CD14-positive monocyte (primary cell): ENCODE measurements around the gene DOK5. TPM values are rescaled to one million over a fixed set of nuclear protein-coding genes. Genes with fewer than 3 reads are reported as not detected.

Experiments
- DNase-seq, 3 donors: peaks; one replicate each; pipeline ENCODE4 v3.0.0-alpha.2; 2011 to 2022
- H2AFZ ChIP-seq: 2 replicates; pipeline ENCODE4 v1.6.0; 2012; ENCODE audit warnings: mild to moderate bottlenecking, low read depth, low read length, inconsistent platforms; ENCODE audit not compliant: insufficient read depth, poor library complexity, severe bottlenecking
- H3K27ac ChIP-seq, 2 donors: 1 replicate in 1 of 2; 2 replicates in 1 of 2; pipeline ENCODE4 v1.5.1; 2012 to 2013; ENCODE audit warnings: low read length in 2 of 2, control low read depth in 1 of 2, inconsistent platforms in 1 of 2, low read depth in 1 of 2, mild to moderate bottlenecking in 1 of 2
- H3K27me3 ChIP-seq, 2 donors: one replicate each; pipeline versions ENCODE4 v1.6.0 to v1.6.1; 2011 to 2013; ENCODE audit warnings: low read length in 2 of 2; ENCODE audit not compliant: control insufficient read depth in 2 of 2, insufficient read depth in 2 of 2
- H3K36me3 ChIP-seq, 2 donors: replicated peaks in 1 of 2; 1 replicate in 1 of 2; 2 replicates in 1 of 2; pipeline versions ENCODE4 v1.5.1 to v1.6.1; 2012 to 2013; ENCODE audit warnings: low read length in 2 of 2, control low read depth in 1 of 2, inconsistent platforms in 1 of 2, mild to moderate bottlenecking in 1 of 2; ENCODE audit not compliant: insufficient read depth in 2 of 2, control insufficient read depth in 1 of 2
- H3K4me1 ChIP-seq, 2 donors: 1 replicate in 1 of 2; 2 replicates in 1 of 2; pipeline versions ENCODE4 v1.5.1 to v1.6.1; 2012 to 2013; ENCODE audit warnings: low read length in 2 of 2, control low read depth in 1 of 2, inconsistent platforms in 1 of 2, mild to moderate bottlenecking in 1 of 2, moderate library complexity in 1 of 2; ENCODE audit not compliant: insufficient read depth in 2 of 2, control insufficient read depth in 1 of 2
- H3K4me2 ChIP-seq: replicated peaks from 2 replicates; pipeline ENCODE3; 2012; ENCODE audit warnings: low read length, moderate library complexity, mild to moderate bottlenecking; ENCODE audit not compliant: poor library complexity, severe bottlenecking; ENCODE audit errors: extremely low read depth
- H3K4me3 ChIP-seq, 3 experiments: fragments of 200-600 bp in 1 of 3; sonication (generic) in 1 of 3; replicated peaks in 1 of 3; 1 replicate in 2 of 3; 2 replicates in 1 of 3; pipeline ENCODE4 v1.5.1; 2011 to 2013; ENCODE audit warnings: low read length in 3 of 3, mild to moderate bottlenecking in 3 of 3, control low read depth in 2 of 3, low read depth in 2 of 3, inconsistent platforms in 1 of 3, moderate library complexity in 1 of 3
- H3K79me2 ChIP-seq: 2 replicates; pipeline ENCODE4 v1.6.0; 2012; ENCODE audit warnings: mild to moderate bottlenecking, control low read depth, inconsistent platforms, low read length, moderate library complexity; ENCODE audit not compliant: insufficient read depth
- H3K9ac ChIP-seq: 2 replicates; pipeline ENCODE4 v1.6.0; 2017; ENCODE audit warnings: low read length, mild to moderate bottlenecking; ENCODE audit not compliant: insufficient read depth, poor library complexity, severe bottlenecking
- H3K9me3 ChIP-seq, 2 donors: replicated peaks in 1 of 2; 1 replicate in 1 of 2; 2 replicates in 1 of 2; pipeline versions ENCODE4 v1.5.1 to v1.6.1; 2012 to 2013; ENCODE audit warnings: low read length in 2 of 2, control low read depth in 1 of 2; ENCODE audit not compliant: control insufficient read depth in 1 of 2, insufficient read depth in 1 of 2
- H4K20me1 ChIP-seq: 2 replicates; pipeline ENCODE4 v1.6.0; 2012; ENCODE audit warnings: mild to moderate bottlenecking, low read length, control low read depth, moderate library complexity; ENCODE audit not compliant: insufficient read depth
- H3K27ac Mint-ChIP-seq, 7 donors: one replicate each; pipeline ENCODE4 v1.8.0; 2020; ENCODE audit warnings: mild to moderate bottlenecking in 7 of 7, mixed read lengths in 7 of 7, moderate library complexity in 6 of 7, inconsistent platforms in 2 of 7
- H3K27me3 Mint-ChIP-seq, 3 donors: one replicate each; pipeline ENCODE4 v1.8.0; 2021 to 2022; ENCODE audit warnings: low read depth in 3 of 3, mild to moderate bottlenecking in 3 of 3, mixed read lengths in 3 of 3, moderate library complexity in 3 of 3, inconsistent platforms in 1 of 3
- H3K36me3 Mint-ChIP-seq, 2 donors: one replicate each; pipeline ENCODE4 v1.8.0; 2020; ENCODE audit warnings: mixed read lengths in 2 of 2, inconsistent platforms in 1 of 2, mild to moderate bottlenecking in 1 of 2
- H3K4me1 Mint-ChIP-seq: one replicate; pipeline ENCODE4 v1.8.0; 2020; ENCODE audit warnings: mild to moderate bottlenecking, mixed read lengths
- H3K4me3 Mint-ChIP-seq, 2 donors: one replicate each; pipeline ENCODE4 v1.8.0; 2020; ENCODE audit warnings: mild to moderate bottlenecking in 2 of 2, mixed read lengths in 2 of 2, moderate library complexity in 1 of 2
- H3K9me3 Mint-ChIP-seq, 7 donors: one replicate each; pipeline ENCODE4 v1.8.0; 2020 to 2022; ENCODE audit warnings: mixed read lengths in 7 of 7, mild to moderate bottlenecking in 6 of 7, moderate library complexity in 6 of 7, inconsistent platforms in 2 of 7
- WGBS: methylation state at CpG from one replicate; pipeline ENCODE4 v1.1.5; 2013; ENCODE audit warnings: missing lambda C conversion rate; ENCODE audit not compliant: insufficient coverage; 5-methylcytosine and 5-hydroxymethylcytosine counted together
- intact Hi-C, 2 donors: fragments of 100-400 bp; cut with micrococcal nuclease; formaldehyde crosslinking; loops; one replicate each; pipeline versions ENCODE4 v1.15.0 to v1.15.1; 2023
- polyA plus RNA-seq, 3 donors: library from polyadenylated mRNA; depleted of rRNA in 1 of 3; unstranded in 2 of 3; stranded (reverse) in 1 of 3; fragments of 300-500 nt in 2 of 3; fragments of >200 nt in 1 of 3; fragmentation: Illumina TruSeq in 2 of 3; gene quantifications; 1 replicate in 2 of 3; 2 replicates in 1 of 3; pipeline ENCODE4 v1.2.3, GENCODE V29; 2012 to 2021
- TF ChIP-seq, protein P1 (sequence below): fragments of 200-600 bp; IDR thresholded peaks from one replicate; pipeline ENCODE4 v1.8.0; 2022; ENCODE audit warnings: antibody characterized with exemption, mild to moderate bottlenecking

Gene DOK5
- polyA plus RNA-seq, 3 donors, result not detected

DNA sequence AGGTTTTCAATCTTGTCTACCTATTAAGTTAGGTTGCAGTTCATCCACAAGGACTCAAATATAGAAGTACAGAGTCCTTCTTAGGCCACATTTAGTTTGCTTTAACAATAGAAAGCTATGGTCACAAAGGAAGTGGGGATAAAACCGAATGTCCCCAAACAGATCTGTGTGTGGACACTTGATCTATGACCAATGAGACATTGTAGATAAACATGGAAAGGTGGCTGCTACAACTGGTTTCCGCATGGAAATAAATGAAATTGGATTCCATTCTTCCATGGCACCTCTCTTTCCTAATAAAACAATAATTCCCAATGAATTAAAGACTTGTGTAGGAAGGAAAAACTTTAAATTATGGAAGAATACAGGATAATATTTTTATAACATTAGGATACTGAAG lies 20.4 kb upstream of the DOK5 start:
- TF ChIP-seq, protein P1, sequence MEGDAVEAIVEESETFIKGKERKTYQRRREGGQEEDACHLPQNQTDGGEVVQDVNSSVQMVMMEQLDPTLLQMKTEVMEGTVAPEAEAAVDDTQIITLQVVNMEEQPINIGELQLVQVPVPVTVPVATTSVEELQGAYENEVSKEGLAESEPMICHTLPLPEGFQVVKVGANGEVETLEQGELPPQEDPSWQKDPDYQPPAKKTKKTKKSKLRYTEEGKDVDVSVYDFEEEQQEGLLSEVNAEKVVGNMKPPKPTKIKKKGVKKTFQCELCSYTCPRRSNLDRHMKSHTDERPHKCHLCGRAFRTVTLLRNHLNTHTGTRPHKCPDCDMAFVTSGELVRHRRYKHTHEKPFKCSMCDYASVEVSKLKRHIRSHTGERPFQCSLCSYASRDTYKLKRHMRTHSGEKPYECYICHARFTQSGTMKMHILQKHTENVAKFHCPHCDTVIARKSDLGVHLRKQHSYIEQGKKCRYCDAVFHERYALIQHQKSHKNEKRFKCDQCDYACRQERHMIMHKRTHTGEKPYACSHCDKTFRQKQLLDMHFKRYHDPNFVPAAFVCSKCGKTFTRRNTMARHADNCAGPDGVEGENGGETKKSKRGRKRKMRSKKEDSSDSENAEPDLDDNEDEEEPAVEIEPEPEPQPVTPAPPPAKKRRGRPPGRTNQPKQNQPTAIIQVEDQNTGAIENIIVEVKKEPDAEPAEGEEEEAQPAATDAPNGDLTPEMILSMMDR, result no peak
- Mint-ChIP-seq H3K9me3 (peaks cover 0 to 7% (median 2%) of the 10 kb centered on the region in 7 donors), H3K27ac (no peak overlapping the region), H3K36me3 (no peaks in the 10 kb centered on the region), H3K4me3 (no peak overlapping the region), H3K4me1 (no peaks in the 10 kb centered on the region), H3K27me3 (peaks cover 0 to 5% (median 0%) of the 10 kb centered on the region in 3 donors)
- intact Hi-C loops, result no loop called here
- no peak overlapping the region for H3K4me3 ChIP-seq
- peaks cover 0 to 7% of the 10 kb centered on the region in 2 donors for H3K9me3 ChIP-seq
- no peak overlapping the region for H2AFZ ChIP-seq
- H3K4me1 ChIP-seq, result no peaks in the 10 kb centered on the region
- no peak overlapping the region for H3K4me2 ChIP-seq
- no peak for DNase-seq
- no CpG with 5 or more reads among the region's 2 CpGs for WGBS
- no peaks in the 10 kb centered on the region for H3K27me3 ChIP-seq
- no peak overlapping the region for H3K27ac ChIP-seq
- no peaks in the 10 kb centered on the region for H3K36me3 ChIP-seq
- H3K79me2 ChIP-seq, result no peaks in the 10 kb centered on the region
- H3K9ac ChIP-seq, result no peak overlapping the region
- no peaks in the 10 kb centered on the region for H4K20me1 ChIP-seq

DNA sequence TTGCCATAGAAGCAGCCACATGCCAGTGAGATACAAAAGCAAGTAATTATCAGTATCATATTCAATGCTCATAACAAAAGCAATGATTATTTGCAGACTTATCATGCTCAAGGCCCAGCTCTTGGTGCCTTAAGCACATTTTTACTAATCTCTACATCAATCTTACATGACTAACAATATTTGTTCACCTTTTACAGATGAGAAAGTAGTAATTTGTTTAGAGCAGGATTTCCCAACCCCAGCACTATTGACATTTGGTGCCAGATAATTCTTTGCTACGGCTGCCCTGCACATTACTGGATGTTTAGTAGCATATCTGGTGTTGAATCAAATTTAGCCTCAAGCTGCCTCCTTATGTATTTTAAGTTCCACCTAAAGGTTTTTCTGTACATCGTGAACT lies 19.0 kb upstream of the DOK5 start:
- WGBS, result 100% methylated on average over 1 of the region's 2 CpGs
- no peak overlapping the region for H3K4me2 ChIP-seq
- DNase-seq, result no peak
- no peaks in the 10 kb centered on the region for H3K36me3 Mint-ChIP-seq
- H3K4me1 Mint-ChIP-seq, result no peaks in the 10 kb centered on the region
- H3K27ac ChIP-seq, result no peak overlapping the region
- H3K9ac ChIP-seq, result no peak overlapping the region
- H3K27ac Mint-ChIP-seq, result no peak overlapping the region
- peaks cover 0 to 5% of the 10 kb centered on the region in 2 donors for H3K9me3 ChIP-seq
- no peaks in the 10 kb centered on the region for H3K36me3 ChIP-seq
- H3K4me3 Mint-ChIP-seq, result no peak overlapping the region
- no peaks in the 10 kb centered on the region for H3K4me1 ChIP-seq
- no peak overlapping the region for H3K4me3 ChIP-seq
- peaks cover 0 to 6% (median 2%) of the 10 kb centered on the region in 7 donors for H3K9me3 Mint-ChIP-seq
- TF ChIP-seq, protein P1, result no peak
- H3K79me2 ChIP-seq, result no peaks in the 10 kb centered on the region
- H3K27me3 ChIP-seq, result no peaks in the 10 kb centered on the region
- H4K20me1 ChIP-seq, result no peaks in the 10 kb centered on the region
- peaks cover 0 to 5% (median 0%) of the 10 kb centered on the region in 3 donors for H3K27me3 Mint-ChIP-seq
- intact Hi-C loops, result no loop called here
- H2AFZ ChIP-seq, result no peak overlapping the region
